Measurements from ENCODE around the gene TES. TPM values are rescaled to one million over a fixed set of nuclear protein-coding genes. Genes with fewer than 3 reads are reported as not detected.
A peak's percentile ranks its signal among the peaks of the same experiment; 100 is the strongest.

TES gene
- polyA plus RNA-seq, 4 donors, result 32.7 to 83.9 (median 73.9) TPM

- DNase-seq (ENCODE audit: low read depth in 4 of 4, low spot score in 3 of 4), result no peak
Measured at GRCh38 chr7:116187400-116187799, 22.9 kb upstream of the TES start.

GRCh38 chr7:116193329-116194087, 16.8 kb upstream of the TES start:
- DNase-seq (ENCODE audit: low read depth in 4 of 4, low spot score in 3 of 4), result no peak

- no peak for DNase-seq (ENCODE audit: low read depth in 4 of 4, low spot score in 3 of 4)
Measured at GRCh38 chr7:116194115-116194514, 16.2 kb upstream of the TES start.

- no peak for DNase-seq (ENCODE audit: low read depth in 4 of 4, low spot score in 3 of 4)
Measured at GRCh38 chr7:116195451-116195850, 14.9 kb upstream of the TES start.

- DNase-seq (ENCODE audit: low read depth in 4 of 4, low spot score in 3 of 4), result no peak
Measured at GRCh38 chr7:116196947-116197346, 13.4 kb upstream of the TES start.

GRCh38 chr7:116197360-116197759, 13.0 kb upstream of the TES start:
- DNase-seq (ENCODE audit: low read depth in 4 of 4, low spot score in 3 of 4), result no peak

- DNase-seq (ENCODE audit: low read depth in 4 of 4, low spot score in 3 of 4), result no peak
Measured at GRCh38 chr7:116198748-116199410, 11.5 kb upstream of the TES start.

GRCh38 chr7:116200963-116201362, 9.4 kb upstream of the TES start:
- no peak for DNase-seq (ENCODE audit: low read depth in 4 of 4, low spot score in 3 of 4)

GRCh38 chr7:116206141-116206540, 4.2 kb upstream of the TES start:
- DNase-seq (ENCODE audit: low read depth in 4 of 4, low spot score in 3 of 4), result no peak

- no peak for DNase-seq (ENCODE audit: low read depth in 4 of 4, low spot score in 3 of 4)
Measured at GRCh38 chr7:116208919-116209318, 1.4 kb upstream of the TES start.

GRCh38 chr7:116209561-116210070, 723 bp upstream of the TES start:
- no peak for DNase-seq (ENCODE audit: low read depth in 4 of 4, low spot score in 3 of 4)

- peak in 1 of 4 donors; percentile 64 for DNase-seq (ENCODE audit: low read depth in 4 of 4, low spot score in 3 of 4)
Measured at GRCh38 chr7:116211006-116211912, 920 bp downstream of the TES start.

- DNase-seq (ENCODE audit: low read depth in 4 of 4, low spot score in 3 of 4), result no peak
Measured at GRCh38 chr7:116211913-116212596, 1.7 kb downstream of the TES start.

- no peak for DNase-seq (ENCODE audit: low read depth in 4 of 4, low spot score in 3 of 4)
Measured at GRCh38 chr7:116212869-116213268, 2.5 kb downstream of the TES start.

- DNase-seq (ENCODE audit: low read depth in 4 of 4, low spot score in 3 of 4), result no peak
Measured at GRCh38 chr7:116213361-116214130, 3.2 kb downstream of the TES start.

GRCh38 chr7:116214921-116215320, 4.6 kb downstream of the TES start:
- no peak for DNase-seq (ENCODE audit: low read depth in 4 of 4, low spot score in 3 of 4)

GRCh38 chr7:116215551-116215950, 5.2 kb downstream of the TES start:
- DNase-seq (ENCODE audit: low read depth in 4 of 4, low spot score in 3 of 4), result no peak

GRCh38 chr7:116216956-116217571, 6.7 kb downstream of the TES start:
- no peak for DNase-seq (ENCODE audit: low read depth in 4 of 4, low spot score in 3 of 4)

- no peak for DNase-seq (ENCODE audit: low read depth in 4 of 4, low spot score in 3 of 4)
Measured at GRCh38 chr7:116218051-116218645, 7.8 kb downstream of the TES start.

Measured in left renal pelvis (tissue), 4 donors.